HG03565 (cell line): ENCODE data around the gene PLK1.
A peak's percentile ranks its signal among the peaks of the same experiment; 100 is the strongest.
"Not testable (repeated sequence)": the region's sequence is repeated elsewhere in the genome, so short reads cannot be mapped to it uniquely, and the experiment has no call there.

ENCODE experiments used
- ATAC-seq: cut with Tn5 transposase; IDR thresholded peaks from one replicate; pipeline ENCODE4 v1.9.1; 2021; ENCODE audit warnings: mild to moderate bottlenecking, moderate library complexity; ENCODE audit not compliant: unreplicated experiment

PLK1 gene

GRCh38 chr16:23678430-23679273 lies at the start of gene PLK1:
Gene PLK1 (plus strand): TSS chr16:23678889. CDS start chr16:23678933, 44 bp downstream.
- peak; percentile 80 for ATAC-seq

- ATAC-seq: no peak
Observed at GRCh38 chr16:23629516-23629915, 49.2 kb upstream of the PLK1 start.

DNA sequence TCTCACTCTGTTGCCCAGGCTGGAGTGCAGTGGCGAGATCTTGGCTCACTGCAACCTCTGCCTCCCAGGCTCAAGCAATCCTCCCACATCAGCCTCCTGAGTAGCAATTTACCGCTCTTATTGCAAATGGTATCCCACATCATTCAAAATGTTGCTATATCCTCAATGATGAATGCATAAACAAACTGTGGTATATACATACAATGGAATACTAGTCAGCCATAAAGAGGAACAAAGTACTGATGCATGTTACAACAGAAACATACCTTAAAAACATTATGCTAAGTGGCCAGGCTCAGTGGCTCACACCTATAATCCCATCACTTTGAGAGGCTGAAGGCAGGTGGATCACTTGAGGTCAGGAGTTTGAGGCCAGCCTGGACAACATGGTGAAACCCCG lies 46.8 kb upstream of the PLK1 start:
- ATAC-seq: not testable (repeated sequence)

DNA sequence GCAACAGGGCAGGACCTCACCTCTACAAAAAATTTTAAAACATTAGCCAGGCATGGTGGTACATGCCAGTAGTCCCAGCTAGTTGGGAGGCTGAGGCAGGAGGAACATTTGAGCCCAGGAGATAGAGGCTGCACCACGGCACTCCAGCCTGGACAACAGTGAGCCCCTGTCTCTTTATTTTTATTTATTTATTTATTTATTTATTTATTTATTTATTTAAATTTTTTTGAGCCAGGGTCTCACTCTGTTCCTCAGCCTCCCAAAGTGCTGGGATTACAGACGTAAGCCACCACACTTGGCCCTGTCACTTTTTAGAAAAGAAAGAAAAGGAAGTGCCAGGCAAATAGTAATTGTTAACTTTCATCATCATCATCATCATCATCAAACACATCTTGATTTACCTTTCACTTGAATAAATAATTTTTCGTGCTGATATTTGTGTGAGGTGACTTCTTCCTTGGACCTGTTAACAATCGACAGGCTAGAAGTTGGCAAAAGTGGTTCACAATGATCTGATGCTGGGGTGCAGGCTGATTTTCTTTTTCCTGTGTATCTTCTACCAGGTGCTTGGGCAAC lies 44.1 kb upstream of the PLK1 start:
- no peak for ATAC-seq

DNA sequence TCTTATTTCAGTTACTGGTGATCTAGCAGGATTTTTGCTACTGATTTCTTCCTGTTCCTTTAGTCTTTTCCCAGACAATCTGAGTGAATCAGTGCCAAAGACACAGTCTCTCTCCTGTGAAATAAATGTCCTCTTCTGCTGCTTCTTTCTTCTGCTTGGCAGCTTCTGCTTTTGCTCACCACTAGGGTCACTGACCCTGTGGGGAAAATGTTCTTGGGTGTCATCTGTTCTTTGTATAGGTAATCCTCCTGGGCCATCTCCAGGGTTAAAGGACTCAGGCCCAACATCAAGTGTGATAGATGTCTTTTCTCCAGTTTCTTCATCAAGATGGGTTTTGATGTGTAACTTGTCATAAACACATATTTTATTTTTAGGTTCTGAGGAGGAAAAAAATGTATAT lies 42.7 kb upstream of the PLK1 start:
- no peak for ATAC-seq

GRCh38 chr16:23640615-23640930 lies 38.1 kb upstream of the PLK1 start:
- ATAC-seq: no peak

DNA sequence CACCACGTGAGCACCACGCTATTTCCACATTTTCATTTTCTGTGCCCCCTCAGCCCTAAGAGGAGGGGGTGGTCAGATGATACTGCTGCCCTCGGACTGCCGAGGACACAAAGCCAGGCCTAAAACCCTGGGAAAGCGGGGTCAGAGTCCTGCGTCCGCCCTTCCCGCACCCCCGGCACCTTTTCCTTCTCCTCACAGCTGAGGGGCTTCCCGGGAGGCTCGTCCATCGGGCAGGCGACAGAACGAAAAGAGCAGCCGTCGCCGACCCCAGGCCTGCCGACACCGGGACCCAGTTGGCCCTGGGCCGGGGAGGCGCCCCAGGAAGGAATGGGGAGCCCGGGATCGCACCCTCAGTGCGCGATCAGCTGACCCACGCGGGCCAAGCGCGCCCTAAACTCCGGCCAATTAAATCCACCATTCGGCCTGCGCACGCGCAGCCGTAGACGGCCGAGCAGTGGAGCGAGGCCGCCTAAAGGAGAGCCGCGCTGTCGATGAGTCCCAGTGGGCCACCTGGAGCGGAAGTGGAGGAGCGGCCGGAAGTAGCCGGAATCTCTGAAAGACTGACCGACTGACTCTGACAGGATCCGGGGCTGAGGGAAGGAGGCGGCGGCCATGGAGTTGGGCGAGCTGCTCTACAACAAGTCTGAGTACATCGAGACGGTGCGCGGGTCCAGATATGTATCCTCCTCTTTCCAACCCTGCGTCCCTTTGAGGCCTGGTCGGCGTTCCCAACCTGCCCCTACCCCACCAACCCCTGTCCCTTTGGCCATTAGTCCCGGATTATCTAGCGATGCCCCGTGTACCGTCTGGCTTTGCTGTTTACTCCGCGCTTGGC lies 37.5 kb upstream of the PLK1 start, which contains the start of the genes DCTN5 and PALB2:
TSS of gene DCTN5 (plus strand) at position 536 of the 835 bp plus-strand sequence. CDS start at position 613, 77 bp downstream.
TSS of gene PALB2 (minus strand) at position 380 of the 835 bp plus-strand sequence. CDS start at position 227, 153 bp downstream.
- peak; percentile 96 for ATAC-seq

GRCh38 chr16:23642246-23642774 lies 36.4 kb upstream of the PLK1 start:
- ATAC-seq: no peak

DNA sequence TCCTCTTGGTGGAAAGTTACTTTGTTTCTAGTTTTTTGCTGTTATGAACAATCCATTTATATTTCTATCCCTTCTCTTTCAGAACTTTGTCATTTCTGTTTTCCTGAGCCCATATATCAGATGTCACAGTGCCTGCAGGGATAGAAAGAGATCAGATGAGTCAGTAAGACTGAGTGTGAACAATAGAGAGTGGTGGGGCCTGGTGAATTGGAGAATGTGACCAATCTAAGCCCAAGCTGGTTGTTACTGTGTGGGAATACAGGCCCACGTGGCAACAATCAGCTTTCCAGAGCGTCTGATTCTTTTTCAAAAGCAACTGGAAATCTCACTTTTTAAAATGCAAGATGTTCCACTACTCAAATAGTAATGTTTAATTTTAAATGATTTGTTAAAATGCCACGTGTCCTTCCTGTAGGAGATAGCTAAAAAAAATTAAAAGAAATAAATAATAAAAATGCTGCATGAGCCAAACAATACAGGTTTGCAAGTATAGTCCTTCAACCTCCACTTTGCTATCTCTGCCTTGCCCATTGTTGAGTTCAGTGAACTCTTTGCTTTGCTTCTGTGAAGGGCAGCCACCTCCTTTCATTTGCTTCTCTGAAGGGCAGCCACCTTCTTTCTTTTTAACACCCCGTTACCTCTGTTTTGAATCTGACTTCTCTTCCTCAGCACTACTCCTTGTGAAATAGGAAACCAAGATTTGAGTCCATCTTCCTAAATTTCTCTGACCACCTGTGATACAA lies 27.8 kb upstream of the PLK1 start:
- no peak for ATAC-seq

DNA sequence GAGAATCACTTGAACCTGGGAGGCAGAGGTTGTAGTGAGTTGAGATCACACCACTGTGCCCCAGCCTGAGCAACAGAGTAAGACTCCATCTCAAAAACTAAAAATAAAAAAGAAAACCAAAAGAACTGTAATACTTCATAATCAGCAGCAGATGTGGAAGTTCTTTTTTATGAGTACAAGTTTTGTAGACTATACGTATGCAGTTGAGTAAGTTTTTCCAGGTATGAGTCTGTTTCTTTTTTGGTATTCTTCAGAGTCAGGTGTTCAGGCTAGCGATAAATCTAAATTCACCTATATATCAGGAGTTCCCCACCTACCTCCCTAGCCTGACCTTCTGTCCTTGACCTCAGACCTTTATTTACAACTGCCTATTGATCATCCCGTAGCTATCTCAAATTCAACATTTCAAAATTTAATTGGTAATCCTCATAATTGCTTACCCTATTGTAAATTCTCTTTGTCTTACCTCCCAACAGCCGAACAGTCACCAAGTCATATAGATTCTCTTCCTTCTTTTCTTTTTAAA lies 26.7 kb upstream of the PLK1 start:
- peak; percentile 64 for ATAC-seq

DNA sequence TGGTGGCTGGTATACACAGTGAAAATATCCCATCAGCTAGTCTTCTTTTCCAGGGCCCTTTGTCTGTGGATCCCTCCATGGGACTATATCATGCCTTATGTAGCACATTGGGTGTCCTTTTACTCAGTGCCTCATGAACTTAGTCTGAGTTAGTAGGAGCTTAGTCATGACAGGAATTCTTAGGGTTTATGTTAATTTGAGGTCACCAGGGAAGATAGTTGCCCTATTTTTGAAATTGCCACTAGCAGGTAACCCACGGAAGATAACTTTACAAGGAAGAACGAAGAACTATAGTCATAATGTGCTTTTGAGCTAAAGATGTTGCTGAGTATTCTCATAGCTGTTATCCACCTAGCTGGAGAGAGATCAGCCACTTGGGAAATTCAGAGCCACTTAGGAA lies 14.8 kb upstream of the PLK1 start:
- ATAC-seq: no peak

GRCh38 chr16:23666571-23667354 lies 11.9 kb upstream of the PLK1 start:
- ATAC-seq: no peak

DNA sequence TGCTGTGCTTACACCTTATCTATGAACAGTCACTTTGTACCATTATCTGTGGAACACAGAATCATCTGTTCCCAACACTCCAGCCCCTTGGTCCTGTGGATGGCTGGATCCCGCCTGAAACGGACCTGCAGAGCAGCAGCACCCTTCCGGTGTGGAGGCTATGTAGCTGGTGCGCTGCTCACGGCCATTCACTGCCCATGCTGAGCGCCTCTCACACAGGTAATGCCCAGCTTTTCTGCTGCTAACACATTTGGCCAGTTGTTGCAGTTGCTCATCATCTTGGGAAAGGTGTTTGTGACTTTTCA lies 11.4 kb upstream of the PLK1 start:
- ATAC-seq: no peak

GRCh38 chr16:23668225-23668624 lies 10.5 kb upstream of the PLK1 start:
- ATAC-seq: no peak

DNA sequence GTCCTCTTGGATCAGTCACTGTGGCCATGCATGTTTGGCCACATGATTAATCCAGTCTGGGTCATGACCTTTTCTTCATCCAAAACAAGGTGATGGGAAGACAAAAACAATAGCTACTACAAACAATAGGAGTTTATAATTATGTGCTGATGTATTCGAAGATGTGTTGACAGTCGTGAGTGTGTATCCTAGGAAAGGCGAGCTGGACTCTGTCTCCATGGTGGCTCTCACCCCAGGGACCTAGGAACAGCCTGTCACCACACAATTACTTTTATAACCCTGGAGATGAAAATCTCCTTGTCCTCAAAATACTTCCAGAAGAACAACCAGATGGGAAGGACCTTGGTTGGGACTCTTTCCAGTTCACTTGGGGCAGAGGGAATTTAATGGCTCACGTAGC lies 9.8 kb upstream of the PLK1 start:
- ATAC-seq: no peak

DNA sequence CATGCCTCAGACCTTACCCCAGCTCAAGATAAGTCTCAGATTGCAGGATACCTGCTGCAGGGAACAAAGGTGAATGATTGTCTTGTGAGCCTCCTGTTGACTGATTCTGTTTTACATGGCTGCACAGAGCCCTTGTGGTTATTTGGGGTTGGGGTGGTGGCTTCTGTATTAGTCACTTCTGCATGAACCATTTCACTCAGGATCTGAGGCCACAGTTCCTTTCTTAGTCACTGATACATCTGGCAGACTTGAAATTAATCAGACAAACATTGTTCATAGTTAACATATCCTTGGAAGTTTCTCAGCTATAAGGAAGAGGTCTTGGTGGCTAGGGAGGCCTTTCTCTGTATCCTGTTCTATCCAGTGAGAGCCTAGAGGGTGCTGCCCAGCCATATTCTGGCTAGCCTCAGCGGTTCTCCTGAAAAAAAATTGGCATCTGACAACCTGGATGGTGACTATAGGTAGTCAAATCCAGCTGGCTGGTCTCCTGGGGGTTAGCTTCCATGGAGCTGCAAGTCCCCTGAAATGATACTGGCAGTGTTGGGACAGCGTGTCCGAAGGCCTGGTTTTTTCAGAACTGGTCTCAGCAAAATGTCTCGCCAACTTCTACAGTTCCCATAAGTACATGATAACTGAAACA lies 8.4 kb upstream of the PLK1 start:
- peak; percentile 92 for ATAC-seq

DNA sequence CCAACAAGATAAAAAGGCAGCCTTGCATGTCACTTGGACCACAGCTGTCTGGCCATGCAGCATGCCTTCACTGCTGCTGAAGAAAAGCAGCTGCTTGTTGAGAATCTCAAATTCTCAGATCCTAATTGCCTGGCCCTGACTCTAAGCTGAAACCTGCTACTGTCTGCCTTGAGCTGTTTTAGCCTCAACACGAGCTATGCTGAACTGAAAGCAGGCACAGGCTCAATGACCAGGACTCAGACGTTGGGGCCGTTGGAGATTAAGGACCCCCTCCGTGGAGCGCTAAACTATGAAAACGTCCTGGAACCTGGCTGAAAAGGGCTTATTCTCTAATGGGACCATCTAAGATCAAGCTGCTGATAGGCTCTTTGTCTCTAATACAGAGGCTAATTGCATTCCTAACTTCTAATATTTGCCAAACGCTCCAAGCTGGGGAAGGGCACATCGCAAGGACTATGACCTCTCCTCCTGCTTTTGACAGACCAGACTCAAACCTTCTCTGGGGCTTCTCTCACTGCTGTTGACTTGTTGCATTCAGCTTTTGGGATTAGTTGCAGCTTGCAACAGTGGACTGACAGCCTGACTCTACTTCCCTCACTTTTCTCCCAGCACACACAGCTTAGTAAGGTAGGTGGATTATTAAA lies 4.6 kb upstream of the PLK1 start:
- ATAC-seq: no peak

DNA sequence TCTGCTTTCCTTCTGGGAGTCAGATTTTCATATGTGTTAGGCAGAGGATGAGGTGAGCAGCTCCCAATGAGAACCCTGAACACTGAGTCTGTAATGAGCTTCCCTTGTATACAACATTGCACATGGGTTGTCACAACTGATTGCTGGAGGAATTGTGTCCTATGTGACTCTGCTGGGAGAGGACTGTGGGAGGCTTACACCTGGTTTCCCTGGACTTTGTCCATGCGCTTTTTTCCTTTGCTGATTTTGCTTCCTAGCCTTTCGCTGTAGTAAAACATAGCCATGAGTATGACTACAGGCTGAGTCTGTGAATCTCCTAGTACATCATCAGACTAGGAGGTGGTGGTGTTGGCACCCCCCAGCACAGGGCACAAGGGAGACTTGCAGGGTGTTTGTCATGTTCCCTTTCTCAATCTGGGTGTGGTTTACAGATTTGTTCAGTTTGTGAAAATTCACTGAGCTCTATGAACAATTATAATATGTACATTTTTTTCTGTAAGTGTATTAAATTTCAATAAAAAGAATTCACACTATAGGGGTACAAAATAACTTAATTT lies 1.7 kb upstream of the PLK1 start:
- ATAC-seq: no peak
